GM21737 (cell line): ENCODE measurements around the gene CASKIN1.
"Not testable (repeated sequence)": the region's sequence is repeated elsewhere in the genome, so short reads cannot be mapped to it uniquely, and the experiment has no call there.

Source experiments
- ATAC-seq: cut with Tn5 transposase; IDR thresholded peaks from one replicate; pipeline ENCODE4 v1.9.1; 2021; ENCODE audit warnings: mild to moderate bottlenecking, moderate library complexity; ENCODE audit not compliant: unreplicated experiment

CASKIN1 gene

GRCh38 chr16:2212362-2213324 lies 16.2 kb upstream of the CASKIN1 start:
- no peak for ATAC-seq

- no peak for ATAC-seq
Measured at GRCh38 chr16:2211923-2212347, 15.5 kb upstream of the CASKIN1 start.

GRCh38 chr16:2210386-2211365 lies 14.3 kb upstream of the CASKIN1 start, which contains the start of gene BRICD5:
Gene BRICD5 (minus strand): TSS chr16:2210863. CDS start chr16:2210833, 30 bp downstream.
- ATAC-seq, result no peak

- no peak for ATAC-seq
Measured at GRCh38 chr16:2210009-2210332, 13.6 kb upstream of the CASKIN1 start.

GRCh38 chr16:2209258-2210008 lies 13.0 kb upstream of the CASKIN1 start:
- ATAC-seq, result no peak

GRCh38 chr16:2208772-2209171 lies 12.4 kb upstream of the CASKIN1 start:
- no peak for ATAC-seq

GRCh38 chr16:2208308-2208707 lies 11.9 kb upstream of the CASKIN1 start:
- no peak for ATAC-seq

- no peak for ATAC-seq
Measured at GRCh38 chr16:2207872-2208271, 11.5 kb upstream of the CASKIN1 start.

GRCh38 chr16:2206780-2207433 lies 10.5 kb upstream of the CASKIN1 start:
- ATAC-seq, result no peak

GRCh38 chr16:2206420-2206779 lies 10.0 kb upstream of the CASKIN1 start:
- ATAC-seq, result no peak

- ATAC-seq, result peak; percentile 11
Measured at GRCh38 chr16:2205967-2206313, 9.5 kb upstream of the CASKIN1 start.

- ATAC-seq, result peak; percentile 54
Measured at GRCh38 chr16:2205104-2205966, 8.9 kb upstream of the CASKIN1 start, which contains the start of gene MLST8. Gene MLST8 (plus strand): TSS chr16:2205454. CDS start chr16:2206086, 632 bp downstream.

GRCh38 chr16:2204416-2205103 lies 8.2 kb upstream of the CASKIN1 start:
- ATAC-seq, result no peak

- not testable (repeated sequence) for ATAC-seq
Measured at GRCh38 chr16:2203119-2203688, 6.8 kb upstream of the CASKIN1 start.

- ATAC-seq, result no peak
Measured at GRCh38 chr16:2200313-2200712, 3.9 kb upstream of the CASKIN1 start.

- no peak for ATAC-seq
Measured at GRCh38 chr16:2199621-2200139, 3.3 kb upstream of the CASKIN1 start.

GRCh38 chr16:2199095-2199494 lies 2.7 kb upstream of the CASKIN1 start:
- no peak for ATAC-seq

GRCh38 chr16:2198283-2198682 lies 1.9 kb upstream of the CASKIN1 start:
- no peak for ATAC-seq
